Activated CD8-positive, alpha-beta memory T cell treated with anti-CD3 and anti-CD28 coated beads for 24 hours (primary cell): ENCODE results near the gene IKZF3.

ENCODE experiments used
- DNase-seq: peaks from one replicate; pipeline ENCODE4 v3.0.0-alpha.2; 2020

The IKZF3 gene

GRCh38 chr17:39776252-39776651 lies 87.9 kb downstream of the IKZF3 start:
- DNase-seq = no peak

- no peak for DNase-seq
Measured at GRCh38 chr17:39775031-39775430, 89.1 kb downstream of the IKZF3 start.

- DNase-seq = peak; percentile 61
Measured at GRCh38 chr17:39774047-39774446, 90.1 kb downstream of the IKZF3 start.

GRCh38 chr17:39772987-39773934 lies 90.9 kb downstream of the IKZF3 start:
- no peak for DNase-seq

- DNase-seq = no peak
Measured at GRCh38 chr17:39772415-39772814, 91.7 kb downstream of the IKZF3 start.

- DNase-seq = peak; percentile 69
Measured at GRCh38 chr17:39769974-39770587, 94.0 kb downstream of the IKZF3 start.

DNA sequence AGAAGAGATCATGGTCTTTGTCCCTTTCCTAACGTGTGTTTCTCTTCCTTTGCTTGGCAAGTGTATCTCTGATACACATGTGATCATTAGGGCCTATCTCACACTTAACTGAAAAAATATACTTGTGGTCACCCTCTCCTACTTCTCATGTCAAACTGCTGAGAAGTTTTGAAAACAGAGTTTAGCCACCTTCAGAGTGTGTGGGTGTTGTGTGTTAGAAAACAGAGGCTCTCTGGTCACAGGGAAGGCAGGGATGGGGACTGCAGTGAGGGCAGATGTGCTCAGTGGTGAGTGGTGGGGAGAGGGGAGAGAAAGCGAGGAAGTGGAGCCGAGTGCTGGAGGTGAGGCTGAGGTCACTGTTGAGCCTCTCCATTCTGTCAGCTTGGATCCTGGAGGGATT lies 97.0 kb downstream of the IKZF3 start:
- peak; percentile 70 for DNase-seq

- peak; percentile 55 for DNase-seq
Measured at GRCh38 chr17:39765766-39766165, 98.3 kb downstream of the IKZF3 start.

DNA sequence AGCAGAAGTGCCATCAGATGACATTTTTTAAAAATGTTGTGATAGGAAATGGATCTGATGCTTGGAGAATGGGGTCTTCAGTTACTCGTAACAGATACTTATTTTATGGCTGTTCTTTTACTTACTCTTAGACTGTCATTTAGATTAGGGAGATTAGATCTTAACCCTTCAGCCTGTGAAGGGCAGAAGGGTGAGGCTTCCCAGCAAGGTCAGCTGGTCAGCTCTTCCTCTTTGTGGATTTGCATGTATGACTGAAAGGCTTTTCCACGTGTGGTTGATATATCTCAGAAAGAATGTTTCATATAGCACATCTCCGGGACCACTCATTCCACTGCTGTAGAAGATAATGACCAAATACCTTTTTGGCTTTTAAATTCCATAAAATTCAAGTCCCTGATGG lies 98.9 kb downstream of the IKZF3 start:
- DNase-seq = peak; percentile 26

GRCh38 chr17:39764171-39764570 lies 99.9 kb downstream of the IKZF3 start:
- peak; percentile 44 for DNase-seq

GRCh38 chr17:39763051-39763820 lies 100.9 kb downstream of the IKZF3 start:
- peak; percentile 11 for DNase-seq

GRCh38 chr17:39761861-39762496 lies 102.1 kb downstream of the IKZF3 start:
- DNase-seq = no peak

GRCh38 chr17:39759204-39759603 lies 104.9 kb downstream of the IKZF3 start:
- DNase-seq = no peak

- DNase-seq = peak; percentile 85
Measured at GRCh38 chr17:39757931-39758873, 105.9 kb downstream of the IKZF3 start.

DNA sequence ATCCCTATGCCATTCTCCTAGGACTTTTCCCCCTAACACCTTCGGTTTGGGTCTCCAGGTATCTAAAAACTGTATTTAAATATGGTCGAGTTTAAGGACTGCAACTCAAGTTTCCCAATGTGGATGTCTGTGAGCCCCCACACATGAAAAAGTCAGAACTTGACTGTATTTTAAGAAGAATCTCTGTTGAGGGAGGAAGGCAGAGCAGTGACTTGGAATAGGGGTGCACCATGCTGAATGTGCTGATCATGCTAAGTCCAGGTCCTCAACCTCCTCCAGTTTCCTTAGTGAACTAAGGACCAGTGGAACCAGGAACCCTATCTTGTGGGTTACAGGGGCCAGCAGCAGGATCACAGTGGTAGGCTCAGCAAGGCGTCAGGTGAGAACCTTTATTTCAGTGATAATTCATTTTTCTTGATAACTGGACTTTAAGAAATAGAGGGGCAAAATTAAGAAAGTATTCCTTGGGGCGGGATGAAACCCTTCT lies 106.9 kb downstream of the IKZF3 start:
- no peak for DNase-seq

DNA sequence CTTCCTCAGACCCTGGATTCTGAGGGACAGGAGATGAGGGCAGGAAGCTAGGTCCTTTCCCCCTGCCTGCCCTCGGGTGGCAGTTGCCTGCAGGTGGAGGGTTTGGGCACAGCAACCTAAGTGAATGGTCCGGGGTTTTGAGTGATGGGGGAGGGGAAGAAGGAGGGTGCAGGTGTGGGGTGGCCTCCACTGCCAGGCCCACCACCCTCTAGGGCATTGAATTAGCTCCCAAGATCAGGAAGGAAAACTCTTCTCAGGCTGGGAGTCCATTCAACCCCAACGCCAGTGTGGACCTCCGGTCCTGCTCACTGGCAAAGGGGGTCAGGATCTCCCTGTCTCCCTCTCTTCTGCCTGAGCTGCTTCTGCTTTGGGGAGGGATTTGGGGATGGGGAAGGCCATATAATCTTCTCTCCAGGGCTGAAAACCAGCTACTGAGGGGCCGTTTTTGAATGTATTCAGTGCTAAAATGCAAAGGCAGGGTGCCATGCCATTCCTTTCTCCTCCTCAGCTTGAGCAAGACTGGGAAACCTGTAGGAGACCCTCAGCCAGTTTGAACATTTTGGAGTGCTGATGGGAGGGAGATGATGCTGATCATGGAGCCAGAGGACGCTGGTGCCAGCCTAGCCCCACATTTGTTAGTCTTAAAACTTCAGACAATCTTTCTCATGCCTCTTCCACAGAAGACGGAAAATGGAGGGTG lies 107.6 kb downstream of the IKZF3 start:
- no peak for DNase-seq

- peak; percentile 86 for DNase-seq
Measured at GRCh38 chr17:39755554-39756379, 108.3 kb downstream of the IKZF3 start.

DNA sequence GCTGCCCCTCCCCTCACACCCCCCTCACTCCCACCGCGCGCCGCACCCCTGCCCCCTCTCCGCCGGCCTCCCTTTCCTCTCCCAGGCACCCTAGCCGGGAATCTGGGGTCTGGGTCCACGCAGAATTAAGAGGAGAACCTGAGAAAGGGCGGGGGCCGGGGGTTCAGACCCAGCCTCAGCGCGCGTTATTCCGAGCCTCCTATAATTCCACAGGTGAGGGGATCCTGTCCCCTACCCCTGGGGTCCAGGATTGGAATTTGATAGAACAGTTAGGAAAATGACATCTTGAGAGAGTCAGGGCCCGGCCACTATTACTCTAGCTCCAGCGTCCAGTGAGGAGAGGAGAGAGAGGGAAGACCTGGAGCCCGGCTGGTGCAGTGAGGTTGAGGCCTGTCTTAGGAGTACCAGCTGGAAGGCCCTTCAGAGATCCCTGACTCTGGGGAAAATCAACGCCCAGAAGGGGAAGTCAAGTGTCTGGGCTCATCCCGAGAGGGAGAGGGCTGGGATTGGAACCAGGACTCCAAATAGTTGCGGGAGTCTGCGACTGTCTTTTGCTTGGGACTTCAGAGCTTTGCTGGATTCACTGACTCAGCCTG lies 109.1 kb downstream of the IKZF3 start:
- no peak for DNase-seq

- DNase-seq = peak; percentile 98
Measured at GRCh38 chr17:39754161-39754957, 109.8 kb downstream of the IKZF3 start.
